HUES48 (cell line): Measurements from ENCODE around the gene DPF3.

Source experiments
- H3K27ac ChIP-seq: one replicate; pipeline ENCODE4 v1.7.0; 2013; ENCODE audit warnings: low read depth, low read length, inconsistent platforms
- H3K27me3 ChIP-seq: 2 replicates; pipeline ENCODE4 v1.6.1; 2013; ENCODE audit warnings: mild to moderate bottlenecking, low read length; ENCODE audit not compliant: control insufficient read depth, insufficient read depth
- H3K36me3 ChIP-seq: 2 replicates; pipeline ENCODE4 v1.6.1; 2013; ENCODE audit warnings: low read length; ENCODE audit not compliant: control insufficient read depth, insufficient read depth
- H3K4me1 ChIP-seq: 2 replicates; pipeline ENCODE4 v1.6.1; 2013; ENCODE audit warnings: mild to moderate bottlenecking, low read length; ENCODE audit not compliant: control insufficient read depth, insufficient read depth
- H3K4me3 ChIP-seq: 2 replicates; pipeline ENCODE4 v1.5.1; 2013; ENCODE audit warnings: mild to moderate bottlenecking, low read depth, low read length
- H3K9ac ChIP-seq: 2 replicates; pipeline ENCODE4 v1.6.1; 2013; ENCODE audit warnings: mild to moderate bottlenecking, low read depth, low read length, moderate library complexity
- H3K9me3 ChIP-seq: 2 replicates; pipeline ENCODE4 v1.6.1; 2013; ENCODE audit warnings: low read length; ENCODE audit not compliant: control insufficient read depth, insufficient read depth

The DPF3 gene

GRCh38 chr14:72924337-72924736 is 30.4 kb upstream of the DPF3 start:
- Histone ChIP-seq H3K27ac (no peak overlapping the region), H3K4me1 (peaks cover 2% of the 10 kb centered on the region; the same call in 1 of the 2 replicates), H3K4me3 (no peak overlapping the region), H3K36me3 (no peaks in the 10 kb centered on the region), H3K9ac (no peak overlapping the region), H3K9me3 (no peaks in the 10 kb centered on the region), H3K27me3 (peaks cover 14% of the 10 kb centered on the region)

GRCh38 chr14:72921396-72921795 is 27.5 kb upstream of the DPF3 start:
- Histone ChIP-seq H3K4me1 (peaks cover 2% of the 10 kb centered on the region; the same call in 1 of the 2 replicates), H3K27me3 (peaks cover 14% of the 10 kb centered on the region), H3K36me3 (no peaks in the 10 kb centered on the region), H3K4me3 (no peak overlapping the region), H3K9me3 (no peaks in the 10 kb centered on the region), H3K27ac (no peak overlapping the region), H3K9ac (no peak overlapping the region)

GRCh38 chr14:72920008-72920407 is 26.1 kb upstream of the DPF3 start:
- Histone ChIP-seq H3K9me3 (no peaks in the 10 kb centered on the region), H3K27me3 (peaks cover 4% of the 10 kb centered on the region; the same call in 1 of the 2 replicates), H3K4me3 (no peak overlapping the region), H3K4me1 (no peaks in the 10 kb centered on the region), H3K9ac (no peak overlapping the region), H3K27ac (no peak overlapping the region), H3K36me3 (no peaks in the 10 kb centered on the region)

GRCh38 chr14:72917094-72917802 is 23.3 kb upstream of the DPF3 start:
- Histone ChIP-seq H3K36me3 (no peaks in the 10 kb centered on the region), H3K9me3 (no peaks in the 10 kb centered on the region), H3K4me1 (no peaks in the 10 kb centered on the region), H3K27me3 (no peaks in the 10 kb centered on the region), H3K4me3 (no peak overlapping the region), H3K9ac (no peak overlapping the region), H3K27ac (no peak overlapping the region)

GRCh38 chr14:72916174-72916573 is 22.3 kb upstream of the DPF3 start:
- Histone ChIP-seq H3K9ac (no peak overlapping the region), H3K4me1 (no peaks in the 10 kb centered on the region), H3K9me3 (no peaks in the 10 kb centered on the region), H3K27me3 (no peaks in the 10 kb centered on the region), H3K36me3 (no peaks in the 10 kb centered on the region), H3K27ac (no peak overlapping the region), H3K4me3 (no peak overlapping the region)

DNA sequence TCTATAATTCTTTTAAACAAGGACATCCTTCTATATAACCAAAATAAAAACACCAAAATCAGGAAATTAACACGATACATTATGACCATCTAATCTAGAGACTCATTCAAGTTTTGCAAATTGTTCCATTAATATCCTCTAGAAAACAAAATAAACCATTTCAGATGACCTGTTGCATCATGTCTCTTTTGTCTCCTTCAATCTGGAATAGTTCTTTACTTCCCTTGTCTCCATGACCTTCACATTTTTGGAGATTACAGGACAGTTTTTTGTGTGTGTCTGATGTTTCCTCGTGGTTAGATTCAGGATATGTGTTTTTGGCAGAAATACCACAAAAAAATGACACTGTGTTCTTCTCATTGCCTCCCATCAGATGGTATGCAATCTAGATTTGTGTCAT is 19.9 kb upstream of the DPF3 start:
- H3K27ac ChIP-seq: no peak overlapping the region
- H3K4me1 ChIP-seq: peaks cover 6% of the 10 kb centered on the region; the same call in 1 of the 2 replicates
- no peak overlapping the region for H3K4me3 ChIP-seq
- no peak overlapping the region for H3K9ac ChIP-seq
- H3K36me3 ChIP-seq: no peaks in the 10 kb centered on the region
- H3K27me3 ChIP-seq: no peaks in the 10 kb centered on the region
- no peaks in the 10 kb centered on the region for H3K9me3 ChIP-seq

DNA sequence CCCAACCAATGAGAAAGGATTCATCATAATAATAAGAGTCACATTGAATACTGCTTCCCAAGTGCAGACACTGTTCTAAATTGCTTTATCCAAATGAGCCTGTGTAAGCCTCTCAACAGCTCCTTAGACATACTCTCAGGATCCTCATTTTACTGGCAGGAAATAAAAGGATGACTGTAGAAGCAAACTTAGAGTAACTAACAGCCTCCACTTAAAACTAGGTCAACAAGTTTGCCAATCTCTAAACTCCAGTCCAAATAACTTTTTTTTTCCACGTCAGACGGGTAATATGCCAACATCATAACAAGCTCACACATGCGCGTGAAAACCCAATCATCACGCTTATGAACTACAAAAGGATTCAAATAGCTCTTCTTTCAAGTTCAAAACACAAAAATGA is 15.3 kb upstream of the DPF3 start:
- peaks cover 27% of the 10 kb centered on the region for H3K4me1 ChIP-seq
- no peak overlapping the region for H3K4me3 ChIP-seq
- no peaks in the 10 kb centered on the region for H3K9me3 ChIP-seq
- H3K27ac ChIP-seq: no peak overlapping the region
- H3K9ac ChIP-seq: no peak overlapping the region
- H3K27me3 ChIP-seq: no peaks in the 10 kb centered on the region
- no peaks in the 10 kb centered on the region for H3K36me3 ChIP-seq

DNA sequence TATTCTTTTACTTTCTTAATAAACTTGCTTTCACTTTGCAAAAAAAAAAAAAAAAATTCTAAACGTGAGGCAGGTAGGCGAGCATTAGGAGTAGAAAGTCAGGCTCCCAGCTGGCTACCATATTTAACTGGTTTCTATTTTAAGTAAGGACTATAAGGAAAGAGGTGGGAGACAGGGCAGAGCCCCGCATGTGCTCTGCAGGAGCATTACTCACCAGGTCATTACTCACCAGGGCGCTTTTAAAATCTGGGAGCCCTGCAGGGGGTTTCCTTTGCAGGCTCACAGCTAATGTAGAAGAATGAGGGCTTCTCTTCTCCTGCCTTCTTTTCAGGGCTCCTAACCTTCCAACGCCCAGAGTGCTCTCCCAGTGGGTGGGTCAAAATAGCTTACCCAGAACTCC is 14.0 kb upstream of the DPF3 start:
- no peaks in the 10 kb centered on the region for H3K36me3 ChIP-seq
- H3K9me3 ChIP-seq: no peaks in the 10 kb centered on the region
- H3K27me3 ChIP-seq: no peaks in the 10 kb centered on the region
- peaks cover 27% of the 10 kb centered on the region for H3K4me1 ChIP-seq
- peak overlapping the region; percentile 14; the same call in 1 of the 2 replicates for H3K4me3 ChIP-seq
- 0 out of 2 replicates have a peak overlapping the region, but pooled peaks have one; percentile 26 for H3K9ac ChIP-seq
- H3K27ac ChIP-seq: peak overlapping the region; percentile 58

DNA sequence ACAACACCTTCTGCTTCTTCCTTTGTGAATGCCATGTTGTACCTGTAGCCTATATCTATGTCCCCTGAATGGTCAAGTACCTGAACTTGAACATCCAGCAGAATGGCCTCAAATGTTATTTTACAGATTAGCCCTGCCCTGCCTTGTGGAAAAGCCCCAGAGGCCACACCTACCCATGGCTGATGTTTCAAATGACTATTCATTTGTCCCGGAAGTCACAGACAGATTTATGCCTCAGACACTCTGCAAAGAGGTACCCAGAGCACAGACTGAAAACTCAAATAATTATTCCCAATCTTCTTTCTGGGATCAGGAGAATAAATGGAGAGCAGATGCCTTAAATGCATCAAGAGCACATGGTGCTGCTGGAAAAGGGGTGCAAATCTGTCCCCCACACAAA is 13.0 kb upstream of the DPF3 start:
- H3K4me3 ChIP-seq: no peak overlapping the region
- H3K36me3 ChIP-seq: no peaks in the 10 kb centered on the region
- H3K9me3 ChIP-seq: no peaks in the 10 kb centered on the region
- H3K9ac ChIP-seq: 0 out of 2 replicates have a peak overlapping the region, but pooled peaks have one; percentile 37
- no peaks in the 10 kb centered on the region for H3K27me3 ChIP-seq
- H3K27ac ChIP-seq: peak overlapping the region; percentile 49
- peaks cover 27% of the 10 kb centered on the region for H3K4me1 ChIP-seq

DNA sequence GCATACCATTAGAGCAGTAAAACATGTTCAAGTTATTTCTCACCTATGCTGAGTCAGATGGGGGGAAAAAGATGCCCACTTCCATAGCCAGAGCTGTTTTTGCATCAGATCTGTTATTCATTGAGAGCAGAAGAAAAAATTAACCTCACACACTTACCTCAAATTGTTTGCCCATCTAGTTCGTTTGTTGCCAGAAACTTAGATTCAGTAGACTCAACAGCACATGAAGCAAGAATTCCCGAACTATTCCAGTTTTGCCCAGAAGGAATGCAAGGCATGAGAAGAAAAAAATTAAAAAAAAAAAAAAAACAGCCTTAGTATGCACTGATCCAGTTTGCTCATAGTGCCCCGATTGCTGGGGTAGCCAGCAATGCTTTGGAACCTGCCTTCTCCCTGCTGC is 12.4 kb upstream of the DPF3 start:
- Histone ChIP-seq H3K4me3 (no peak overlapping the region), H3K36me3 (no peaks in the 10 kb centered on the region), H3K9me3 (no peaks in the 10 kb centered on the region), H3K27ac (no peak overlapping the region), H3K27me3 (no peaks in the 10 kb centered on the region), H3K9ac (no peak overlapping the region), H3K4me1 (peaks cover 27% of the 10 kb centered on the region)

GRCh38 chr14:72904840-72905561 is 11.1 kb upstream of the DPF3 start:
- no peaks in the 10 kb centered on the region for H3K36me3 ChIP-seq
- H3K4me1 ChIP-seq: peaks cover 27% of the 10 kb centered on the region
- H3K27ac ChIP-seq: no peak overlapping the region
- no peak overlapping the region for H3K4me3 ChIP-seq
- no peaks in the 10 kb centered on the region for H3K9me3 ChIP-seq
- no peak overlapping the region for H3K9ac ChIP-seq
- no peaks in the 10 kb centered on the region for H3K27me3 ChIP-seq
